ENCODE data around the gene GINS2. TPM values are rescaled to one million over a fixed set of nuclear protein-coding genes. Genes with fewer than 3 reads are reported as not detected.

The GINS2 gene
- polyA plus RNA-seq, 1 of the 3 experiments (the other 2 are of a cell fraction): 9.0 TPM

DNA sequence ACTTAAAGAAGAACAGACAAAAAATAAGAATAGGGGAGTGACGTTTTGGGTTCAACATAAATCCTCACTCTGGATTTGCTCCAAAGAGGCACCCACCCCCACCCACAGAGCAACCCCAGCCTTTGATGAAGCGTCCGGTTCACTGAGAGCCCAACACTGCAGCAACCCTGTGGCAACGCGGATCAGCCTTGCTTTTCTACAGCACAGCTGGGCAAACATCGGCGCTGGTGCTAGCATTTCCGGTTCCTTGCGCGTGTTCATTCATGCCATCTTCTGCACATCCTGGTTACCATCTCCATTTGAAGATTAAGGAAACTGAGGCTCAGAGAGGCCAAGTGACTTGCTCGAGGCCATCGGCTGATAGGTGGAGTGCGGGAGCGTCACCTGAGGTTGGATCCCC, 8.7 kb upstream of the GINS2 start:
- no peak overlapping the region for H3K4me3 ChIP-seq (ENCODE audit: low read depth in 2 of 2, low read length in 1 of 2)
- 83% methylated on average over 14 of the region's 14 CpGs for WGBS (ENCODE audit: low lambda C conversion rate)
- no peaks in the 10 kb centered on the region for H3K79me2 ChIP-seq (ENCODE audit: insufficient read depth)
- peaks cover 0 to 4% of the 10 kb centered on the region in 2 experiments; a peak in 1 of 4 replicates for H3K4me1 ChIP-seq (ENCODE audit: control insufficient read depth in 1 of 2, insufficient read depth in 2 of 2, low read depth in 1 of 2, low read length in 1 of 2)
- H3K27me3 ChIP-seq (ENCODE audit: insufficient read depth): no peaks in the 10 kb centered on the region
- no peaks in the 10 kb centered on the region for H3K9me2 ChIP-seq
- H3K36me3 ChIP-seq (replicated peaks in 1 of 2; ENCODE audit: control insufficient read depth in 1 of 2, insufficient read depth in 2 of 2, low read length in 1 of 2): no peaks in the 10 kb centered on the region
- TF ChIP-seq RCOR1 (IDR thresholded peaks at IDR 0.05; ENCODE audit: low read length) (no peak), FOXM1 (IDR thresholded peaks at IDR 0.05; ENCODE audit: low read depth) (no peak), EP300 (IDR thresholded peaks at IDR 0.05; ENCODE audit: borderline replicate concordance in 1 of 2, low read depth in 1 of 2, low read length in 1 of 2) (no peak), TEAD4 (IDR thresholded peaks at IDR 0.05; ENCODE audit: borderline replicate concordance, insufficient read depth) (no peak), SMC3 (IDR thresholded peaks at IDR 0.05; ENCODE audit: low read depth, low read length) (no peak), YY1 (IDR thresholded peaks at IDR 0.05; ENCODE audit: low read depth) (no peak), RFX5 (IDR thresholded peaks at IDR 0.05; ENCODE audit: low read length) (no peak), USF2 (IDR thresholded peaks at IDR 0.05; ENCODE audit: borderline replicate concordance, low read depth, low read length) (no peak), FOXJ3 (CRISPR knock-in tag; IDR thresholded peaks at IDR 0.05) (no peak), GATA2 (CRISPR knock-in tag; IDR thresholded peaks at IDR 0.05) (no peak), EZH2phosphoT487 (IDR thresholded peaks at IDR 0.05; ENCODE audit: borderline replicate concordance, low read depth) (no peak), NRF1 (IDR thresholded peaks at IDR 0.05; ENCODE audit: low read depth, low read length) (no peak), RXRA (IDR thresholded peaks at IDR 0.05; ENCODE audit: borderline replicate concordance, low read depth) (no peak), TCF12 (IDR thresholded peaks at IDR 0.05) (no peak), JUND (IDR thresholded peaks at IDR 0.05) (no peak), TAF1 (IDR thresholded peaks at IDR 0.05; ENCODE audit: borderline replicate concordance, low read depth, low read length) (no peak)
- TF ChIP-seq, protein P1, sequence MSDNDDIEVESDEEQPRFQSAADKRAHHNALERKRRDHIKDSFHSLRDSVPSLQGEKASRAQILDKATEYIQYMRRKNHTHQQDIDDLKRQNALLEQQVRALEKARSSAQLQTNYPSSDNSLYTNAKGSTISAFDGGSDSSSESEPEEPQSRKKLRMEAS (IDR thresholded peaks at IDR 0.05; ENCODE audit: low read depth): no peak
- TF ChIP-seq, protein P2, sequence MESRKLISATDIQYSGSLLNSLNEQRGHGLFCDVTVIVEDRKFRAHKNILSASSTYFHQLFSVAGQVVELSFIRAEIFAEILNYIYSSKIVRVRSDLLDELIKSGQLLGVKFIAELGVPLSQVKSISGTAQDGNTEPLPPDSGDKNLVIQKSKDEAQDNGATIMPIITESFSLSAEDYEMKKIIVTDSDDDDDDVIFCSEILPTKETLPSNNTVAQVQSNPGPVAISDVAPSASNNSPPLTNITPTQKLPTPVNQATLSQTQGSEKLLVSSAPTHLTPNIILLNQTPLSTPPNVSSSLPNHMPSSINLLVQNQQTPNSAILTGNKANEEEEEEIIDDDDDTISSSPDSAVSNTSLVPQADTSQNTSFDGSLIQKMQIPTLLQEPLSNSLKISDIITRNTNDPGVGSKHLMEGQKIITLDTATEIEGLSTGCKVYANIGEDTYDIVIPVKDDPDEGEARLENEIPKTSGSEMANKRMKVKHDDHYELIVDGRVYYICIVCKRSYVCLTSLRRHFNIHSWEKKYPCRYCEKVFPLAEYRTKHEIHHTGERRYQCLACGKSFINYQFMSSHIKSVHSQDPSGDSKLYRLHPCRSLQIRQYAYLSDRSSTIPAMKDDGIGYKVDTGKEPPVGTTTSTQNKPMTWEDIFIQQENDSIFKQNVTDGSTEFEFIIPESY (IDR thresholded peaks at IDR 0.05; ENCODE audit: borderline replicate concordance, low read depth): no peak
- TF ChIP-seq, protein P3, sequence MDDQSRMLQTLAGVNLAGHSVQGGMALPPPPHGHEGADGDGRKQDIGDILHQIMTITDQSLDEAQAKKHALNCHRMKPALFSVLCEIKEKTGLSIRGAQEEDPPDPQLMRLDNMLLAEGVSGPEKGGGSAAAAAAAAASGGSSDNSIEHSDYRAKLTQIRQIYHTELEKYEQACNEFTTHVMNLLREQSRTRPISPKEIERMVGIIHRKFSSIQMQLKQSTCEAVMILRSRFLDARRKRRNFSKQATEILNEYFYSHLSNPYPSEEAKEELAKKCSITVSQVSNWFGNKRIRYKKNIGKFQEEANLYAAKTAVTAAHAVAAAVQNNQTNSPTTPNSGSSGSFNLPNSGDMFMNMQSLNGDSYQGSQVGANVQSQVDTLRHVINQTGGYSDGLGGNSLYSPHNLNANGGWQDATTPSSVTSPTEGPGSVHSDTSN (IDR thresholded peaks at IDR 0.05): no peak
- no peak overlapping the region for H3K4me2 ChIP-seq
- CTCF ChIA-PET: interaction anchor here (3.2 to 3.5 kb wide), 2 partner anchors 20 kb away, joined by 10 to 15 read pairs; no protein-coding TSS in a partner anchor
- no peaks in the 10 kb centered on the region for H3F3A ChIP-seq (replicated peaks; ENCODE audit: insufficient read depth)
- POLR2A ChIA-PET: no interaction called here
- DNase-seq: no peak
- no peaks in the 10 kb centered on the region for H4K20me1 ChIP-seq (ENCODE audit: insufficient read depth)
- no peak overlapping the region for H3K27ac ChIP-seq (ENCODE audit: low read depth in 2 of 2, low read length in 1 of 2)
- H2AFZ ChIP-seq (ENCODE audit: low read depth): no peak overlapping the region
- no peak overlapping the region for H3K9ac ChIP-seq
- no peaks in the 10 kb centered on the region for H3K9me3 ChIP-seq
